GM21367 (cell line): ENCODE results near the gene PACSIN1.

Experiments used
- ATAC-seq: cut with Tn5 transposase; IDR thresholded peaks from one replicate; pipeline ENCODE4 v1.9.1; 2021; ENCODE audit not compliant: unreplicated experiment

PACSIN1 gene

GRCh38 chr6:34560366-34561226 is 94.7 kb downstream of the PACSIN1 start:
- ATAC-seq, result no peak

GRCh38 chr6:34561227-34561530 is 95.3 kb downstream of the PACSIN1 start:
- ATAC-seq, result no peak

- ATAC-seq, result no peak
These were observed 96.5 kb downstream of the PACSIN1 start for GRCh38 chr6:34562350-34562749.

GRCh38 chr6:34562861-34563512 is 97.1 kb downstream of the PACSIN1 start:
- no peak for ATAC-seq

GRCh38 chr6:34563513-34563870 is 97.6 kb downstream of the PACSIN1 start:
- no peak for ATAC-seq

- ATAC-seq, result no peak
These were observed 98.3 kb downstream of the PACSIN1 start for GRCh38 chr6:34564181-34564580.

- ATAC-seq, result no peak
These were observed 99.9 kb downstream of the PACSIN1 start for GRCh38 chr6:34565722-34566137.

- no peak for ATAC-seq
These were observed 101.1 kb downstream of the PACSIN1 start for GRCh38 chr6:34566830-34567546.

GRCh38 chr6:34568341-34569201 is 102.7 kb downstream of the PACSIN1 start:
- ATAC-seq, result no peak

GRCh38 chr6:34569361-34569973 is 103.6 kb downstream of the PACSIN1 start:
- ATAC-seq, result no peak

- ATAC-seq, result no peak
These were observed 104.4 kb downstream of the PACSIN1 start for GRCh38 chr6:34570066-34570833.

GRCh38 chr6:34571388-34571787 is 105.5 kb downstream of the PACSIN1 start:
- no peak for ATAC-seq

- ATAC-seq, result no peak
These were observed 106.1 kb downstream of the PACSIN1 start for GRCh38 chr6:34572021-34572420.

- ATAC-seq, result no peak
These were observed 106.7 kb downstream of the PACSIN1 start for GRCh38 chr6:34572585-34572984.

GRCh38 chr6:34573567-34574183 is 107.8 kb downstream of the PACSIN1 start:
- ATAC-seq, result no peak

GRCh38 chr6:34574647-34575293 is 108.9 kb downstream of the PACSIN1 start:
- ATAC-seq, result no peak

- ATAC-seq, result no peak
These were observed 109.5 kb downstream of the PACSIN1 start for GRCh38 chr6:34575326-34575725.

- no peak for ATAC-seq
These were observed 110.5 kb downstream of the PACSIN1 start for GRCh38 chr6:34576286-34576955.
